K562 (cell line): ENCODE data around the gene PITPNM1. TPM values are rescaled to one million over a fixed set of nuclear protein-coding genes. Genes with fewer than 3 reads are reported as not detected.

ENCODE experiments used
- ATAC-seq: fragments of 200-7000 bp; cut with Tn5 transposase; 3 replicates; pipeline ENCODE4 v1.9.1; 2020; ENCODE audit warnings: moderate library complexity
- BruUV-seq: library from RNA; stranded (reverse); fragments of 400-500 nt; replicated peaks from 2 replicates; lab custom pipeline; 2021; lab: Mats Ljungman, UMichigan
- CTCF ChIA-PET: fragments of 300-600 bp; formaldehyde crosslinking; extraction: SDS; loops from one replicate; lab custom pipeline; 2021; ENCODE audit warnings: low intra/inter-chr PET ratio; lab: Yijun Ruan, JAX
- POLR2A ChIA-PET: fragments of 300-600, 350-650 bp; sonication (Branson Sonifier 250); formaldehyde crosslinking; extraction: SDS; loops from one replicate; lab custom pipeline; 2021; ENCODE audit warnings: antibody characterized with exemption, inconsistent platforms; lab: Yijun Ruan, JAX
- DNase-seq, 4 experiments: peaks; one replicate each; pipeline versions ENCODE4 v3.0.0 to v3.0.0-alpha.2; 2011 to 2018; ENCODE audit warnings: low spot score in 3 of 4, mixed read lengths in 3 of 4; ENCODE audit errors: extremely low read depth in 1 of 4
- FAIRE-seq: peaks from 2 replicates; lab custom pipeline; 2011; peaks lifted over from hg19 to GRCh38; lab: Jason Lieb, UNC
- H2AFZ ChIP-seq: 2 replicates; pipeline ENCODE4 v1.6.0; 2011; ENCODE audit warnings: low read depth, low read length, control low read depth, inconsistent platforms
- H3K27ac ChIP-seq: fragments of 200-600 bp; 3 replicates; pipeline ENCODE4 v1.8.0; 2011; ENCODE audit warnings: low read depth, mild to moderate bottlenecking, control low read depth, inconsistent platforms, low read length, moderate library complexity, mixed read lengths; ENCODE audit errors: extremely low read depth
- H3K27me3 ChIP-seq, 2 experiments: fragments of 300-600 bp in 1 of 2; 2 replicates in 1 of 2; 3 replicates in 1 of 2; pipeline versions ENCODE4 v1.6.0 to v1.8.0; 2011; ENCODE audit warnings: inconsistent platforms in 2 of 2, low read length in 2 of 2, mild to moderate bottlenecking in 1 of 2, mixed read lengths in 1 of 2, moderate library complexity in 1 of 2; ENCODE audit not compliant: control insufficient read depth in 2 of 2, insufficient read depth in 2 of 2
- H3K36me3 ChIP-seq: fragments of 300-600 bp; 3 replicates; pipeline ENCODE4 v1.8.0; 2011; ENCODE audit warnings: mild to moderate bottlenecking, low read length, inconsistent platforms; ENCODE audit not compliant: control insufficient read depth, insufficient read depth
- H3K4me1 ChIP-seq, 2 experiments: fragments of 200-600 bp in 1 of 2; replicated peaks in 1 of 2; 2 replicates in 1 of 2; 3 replicates in 1 of 2; pipeline versions ENCODE4 v1.5.1 to v1.8.0; 2011; ENCODE audit warnings: inconsistent platforms in 2 of 2, low read length in 2 of 2, mild to moderate bottlenecking in 1 of 2, mixed read lengths in 1 of 2, moderate library complexity in 1 of 2; ENCODE audit not compliant: control insufficient read depth in 2 of 2, insufficient read depth in 2 of 2
- H3K4me2 ChIP-seq: 2 replicates; pipeline ENCODE4 v1.6.1; 2011; ENCODE audit warnings: low read length, control low read depth, inconsistent platforms, mixed read lengths; ENCODE audit not compliant: insufficient read depth
- H3K4me3 ChIP-seq: fragments of 200-600 bp; sonication (generic), shearing (Covaris generic); 2 replicates; pipeline ENCODE4 v1.5.1; 2016; ENCODE audit warnings: control low read depth, inconsistent platforms
- H3K79me2 ChIP-seq: fragments of 200-600 bp; 3 replicates; pipeline ENCODE4 v1.8.0; 2011; ENCODE audit warnings: low read length, inconsistent platforms; ENCODE audit not compliant: control insufficient read depth, insufficient read depth
- H3K9ac ChIP-seq, 2 experiments: 2 replicates each; pipeline versions ENCODE4 v1.6.0 to v1.6.1; 2011; ENCODE audit warnings: low read depth in 2 of 2, low read length in 2 of 2, control low read depth in 1 of 2, inconsistent platforms in 1 of 2, mild to moderate bottlenecking in 1 of 2, mixed read lengths in 1 of 2; ENCODE audit not compliant: insufficient read depth in 1 of 2
- H3K9me1 ChIP-seq: one replicate; pipeline ENCODE4 v1.6.0; 2011; ENCODE audit warnings: inconsistent platforms, mild to moderate bottlenecking, low read length, moderate library complexity; ENCODE audit not compliant: control insufficient read depth, insufficient read depth
- H3K9me3 ChIP-seq: replicated peaks from 2 replicates; pipeline ENCODE4 v1.5.1; 2011; ENCODE audit warnings: low read depth, low read length, inconsistent platforms; ENCODE audit not compliant: control insufficient read depth, insufficient read depth
- H4K20me1 ChIP-seq: replicated peaks from 2 replicates; pipeline ENCODE4 v1.6.1; 2011; ENCODE audit warnings: low read length, inconsistent platforms, mixed read lengths; ENCODE audit not compliant: control insufficient read depth, insufficient read depth
- BACH1 ChIP-seq: fragments of 200-800 bp; sonication (Bioruptor generic); IDR thresholded peaks from 2 replicates; pipeline ENCODE4 v1.6.1; 2016; ENCODE audit warnings: missing genetic modification characterization, missing compliant biosample characterization
- C11orf30 ChIP-seq: fragments of 450-650 bp; IDR thresholded peaks from 2 replicates; pipeline ENCODE4 v1.6.1; 2016; ENCODE audit warnings: low read depth, mild to moderate bottlenecking
- CCNT2 ChIP-seq: IDR thresholded peaks from 2 replicates; pipeline ENCODE4 v1.6.1; 2011; ENCODE audit warnings: borderline replicate concordance, low read depth, mild to moderate bottlenecking, moderate library complexity, mixed read lengths, low read length; ENCODE audit not compliant: insufficient read length; ENCODE audit errors: extremely low read depth
- GTF2E2 ChIP-seq: fragments of 200-800 bp; sonication (Bioruptor generic); IDR thresholded peaks from 2 replicates; pipeline ENCODE4 v1.6.1; 2016; ENCODE audit warnings: missing genetic modification characterization, missing compliant biosample characterization
- MAFF ChIP-seq: IDR thresholded peaks from 2 replicates; pipeline ENCODE4 v1.6.1; 2012; ENCODE audit warnings: low read length, improper control_type of control experiment
- MAFG ChIP-seq: fragments of 450-650 bp; conservative IDR thresholded peaks from 2 replicates; pipeline ENCODE4 v1.6.1; 2016; ENCODE audit warnings: missing genetic modification characterization, missing compliant biosample characterization
- MAFK ChIP-seq: IDR thresholded peaks from 2 replicates; pipeline ENCODE4 v1.6.1; 2011; ENCODE audit warnings: low read length, improper control_type of control experiment
- NFE2 ChIP-seq: IDR thresholded peaks from 2 replicates; pipeline ENCODE4 v1.6.1; 2014; ENCODE audit warnings: antibody characterized with exemption, low read depth
- NFE2L1 ChIP-seq: fragments of 450-650 bp; IDR thresholded peaks from 2 replicates; pipeline ENCODE4 v1.6.1; 2016; ENCODE audit warnings: missing genetic modification characterization, low read depth, mild to moderate bottlenecking, missing compliant biosample characterization, moderate library complexity, borderline replicate concordance
- NFIC ChIP-seq: fragments of 450-650 bp; IDR thresholded peaks from 2 replicates; pipeline ENCODE4 v1.6.1; 2017; ENCODE audit warnings: mild to moderate bottlenecking, inconsistent platforms
- SRSF7 ChIP-seq: fragments of 200-400 bp; formaldehyde crosslinking; optimal IDR thresholded peaks from 2 replicates; pipeline ENCODE3; 2017; ENCODE audit warnings: mild to moderate bottlenecking, low read depth, low read length
- STAG1 ChIP-seq: sonication (generic); formaldehyde crosslinking; IDR thresholded peaks from 2 replicates; pipeline ENCODE4 v1.5.0; 2020; ENCODE audit warnings: missing genetic modification reagents, borderline replicate concordance
- TOE1 ChIP-seq, 2 experiments: fragments of 450-650 bp in 1 of 2; sonication (generic) in 1 of 2; formaldehyde crosslinking in 1 of 2; IDR thresholded peaks; 2 replicates each; pipeline versions ENCODE4 v1.7.1 to v1.8.0; 2016 to 2022; ENCODE audit warnings: borderline replicate concordance in 2 of 2, mild to moderate bottlenecking in 2 of 2, antibody characterized with exemption in 1 of 2, inconsistent platforms in 1 of 2, low read depth in 1 of 2, missing genetic modification reagents in 1 of 2, moderate library complexity in 1 of 2
- ZNF316 ChIP-seq: fragments of 450-650 bp; IDR thresholded peaks from 2 replicates; pipeline ENCODE4 v1.6.1; 2016
- ZNF407 ChIP-seq: fragments of 450-650 bp; IDR thresholded peaks from 2 replicates; pipeline ENCODE4 v1.6.1; 2016; ENCODE audit warnings: low read depth
- WGBS: fragments of 100-300 bp; shearing (Covaris generic); methylation state at CpG from one replicate; pipeline ENCODE4 v1.1.6; 2016; ENCODE audit warnings: low coverage, mixed read lengths; ENCODE audit not compliant: insufficient coverage; ENCODE audit errors: missing lambda C conversion rate; 5-methylcytosine and 5-hydroxymethylcytosine counted together
- in situ Hi-C: fragments of 300-500 bp; cut with MboI; formaldehyde crosslinking; loops from 4 replicates; pipeline ENCODE4 v1.15.0; 2018; ENCODE audit warnings: inconsistent platforms, mixed read lengths
- intact Hi-C: fragments of 100-400 bp; cut with micrococcal nuclease; formaldehyde crosslinking; loops from 2 replicates; pipeline ENCODE4 v1.14.2; 2022
- polyA plus RNA-seq, 8 experiments: library from polyadenylated mRNA; depleted of rRNA in 4 of 8; stranded (reverse) in 5 of 8; unstranded in 3 of 8; fragments of >200 nt; fragmentation: Nextera tagmentation in 2 of 8; fragmentation: Illumina TruSeq in 1 of 8; extraction: Ambion mirVana in 2 of 8; extraction: Trizol in 1 of 8; gene quantifications; 2 replicates each; pipeline versions ENCODE4 v1.2.1 to v1.2.3, GENCODE V29; 2011 to 2014; ENCODE audit warnings: inconsistent platforms in 1 of 8, missing spikeins in 1 of 8
- total RNA-seq, 7 experiments: library from RNA; depleted of rRNA in 6 of 7; stranded (reverse); fragments of >200 nt in 6 of 7; fragmentation: Illumina TruSeq in 2 of 7; extraction: Trizol in 2 of 7; gene quantifications; 2 replicates each; pipeline versions ENCODE4 v1.2.1 to v1.2.3, GENCODE V29; 2011 to 2021; ENCODE audit warnings: low replicate concordance in 1 of 7

Gene PITPNM1
- total and polyA plus RNA-seq, 9 of the 15 experiments (the other 6 are each of a cell fraction or from before 2014, with no cell fraction given), result 0.11 to 53.7 (median 16.0) TPM

- TF ChIP-seq STAG1 (CRISPR knock-in tag) (no peak), ZNF316 (peak; percentile 94), NFIC (0 out of 2 replicates have a peak, but pooled peaks have one; percentile 12), NFE2L1 (tag) (peak; percentile 64), C11orf30 (peak; percentile 92), BACH1 (tag) (peak; percentile 61; the same call in 1 of the 2 replicates), ZNF407 (no peak), TOE1 (IDR thresholded peaks at IDR 0.05; ENCODE audit: borderline replicate concordance) (0 out of 2 replicates have a peak, but pooled peaks have one; percentile 29), TOE1 (CRISPR knock-in tag; IDR thresholded peaks at IDR 0.05; ENCODE audit: borderline replicate concordance, low read depth) (no peak), NFE2 (peak; percentile 82), CCNT2 (no peak), MAFG (tag) (peak; percentile 94), MAFK (peak; percentile 84), MAFF (peak; percentile 88), GTF2E2 (tag) (no peak), SRSF7 (no peak)
- TF ChIP-seq, all 486 proteins: peak for 10
- no TSS peak for BruUV-seq
- H3K9me1 ChIP-seq, result no peaks in the 10 kb centered on the region
- ATAC-seq (no peak), DNase-seq (no peak), FAIRE-seq (no peak)
- no peak overlapping the region for H3K4me2 ChIP-seq
- ChIA-PET CTCF (no interaction called here), POLR2A (interaction anchor here (0.7 kb wide), 1 partner anchor 35 kb away, joined by 3 read pairs; no protein-coding TSS in a partner anchor)
- H3K79me2 ChIP-seq, result no peaks in the 10 kb centered on the region
- H3K9ac ChIP-seq, result no peak overlapping the region
- peaks cover 6 to 25% of the 10 kb centered on the region in 2 experiments; a peak in 4 of 5 replicates for H3K4me1 ChIP-seq
- H4K20me1 ChIP-seq, result no peaks in the 10 kb centered on the region
- no peak overlapping the region for H3K27ac ChIP-seq
- WGBS, result 25% methylated on average over 4 of the region's 4 CpGs
- no peaks in the 10 kb centered on the region for H3K36me3 ChIP-seq
- H3K27me3 ChIP-seq, result peaks cover 2 to 10% of the 10 kb centered on the region in 2 experiments; a peak in 3 of 5 replicates
- intact Hi-C loops (no loop called here), in situ Hi-C loops (loop anchor here (25.0 kb wide), 1 partner anchor 1159 kb away; the partner anchor contains the start of gene GAL)
- no peaks in the 10 kb centered on the region for H3K9me3 ChIP-seq
- H2AFZ ChIP-seq, result no peak overlapping the region
- H3K4me3 ChIP-seq, result no peak overlapping the region
These were observed 23.2 kb upstream of the PITPNM1 start for GRCh38 chr11:67528376-67528775.
